Activated CD8-positive, alpha-beta memory T cell treated with anti-CD3 and anti-CD28 coated beads, Interleukin-2, amount 50 U/mL, for 1 hour (primary cell): ENCODE measurements around the gene EMILIN3.

ENCODE experiments used
- DNase-seq: peaks from one replicate; pipeline ENCODE4 v3.0.0-alpha.2; 2020; ENCODE audit errors: extremely low read depth

Gene EMILIN3

DNA sequence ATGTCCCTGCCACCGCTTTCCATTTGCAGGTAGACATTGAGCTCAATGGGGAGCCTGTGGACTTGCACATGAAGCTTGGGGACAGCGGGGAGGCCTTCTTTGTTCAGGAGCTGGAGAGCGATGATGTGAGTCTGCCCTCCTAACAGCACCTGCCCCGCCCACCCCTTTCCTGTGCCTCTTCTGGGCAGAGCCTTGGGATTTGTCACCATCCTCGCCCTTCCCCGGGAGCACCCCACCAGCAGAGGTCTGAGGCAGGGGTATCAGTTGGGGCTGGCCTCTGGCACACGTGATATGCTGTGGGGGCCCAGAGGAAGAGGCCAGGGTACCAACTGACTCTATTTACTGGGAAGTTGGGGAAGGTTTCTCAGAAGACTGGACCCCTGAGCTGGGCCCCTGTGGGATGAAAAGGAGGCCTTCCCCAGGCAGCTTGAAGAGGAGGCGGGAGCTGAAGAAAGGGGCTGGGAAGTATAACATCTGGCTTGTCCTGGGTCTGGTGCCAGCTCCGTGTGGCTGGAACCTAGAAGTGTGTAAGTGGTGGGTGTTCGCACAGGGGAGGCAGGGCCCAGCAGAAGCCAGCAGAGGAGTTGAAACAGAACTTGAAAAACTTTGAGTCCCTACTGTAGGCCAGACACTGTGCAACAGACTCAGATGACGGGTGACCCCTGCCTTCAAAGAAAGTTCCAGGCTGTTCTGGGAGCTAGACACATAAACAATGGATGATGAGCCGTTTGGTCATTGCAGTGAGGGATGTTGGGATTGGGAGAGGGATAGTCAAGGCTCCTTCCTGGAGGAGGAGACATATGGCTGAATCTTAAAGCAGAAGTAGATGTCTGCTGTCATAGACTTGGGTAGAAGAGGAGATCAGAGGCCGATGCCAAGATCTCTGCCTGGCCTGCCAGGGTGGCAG, 18.8 kb downstream of the EMILIN3 start:
- DNase-seq, result no peak

DNA sequence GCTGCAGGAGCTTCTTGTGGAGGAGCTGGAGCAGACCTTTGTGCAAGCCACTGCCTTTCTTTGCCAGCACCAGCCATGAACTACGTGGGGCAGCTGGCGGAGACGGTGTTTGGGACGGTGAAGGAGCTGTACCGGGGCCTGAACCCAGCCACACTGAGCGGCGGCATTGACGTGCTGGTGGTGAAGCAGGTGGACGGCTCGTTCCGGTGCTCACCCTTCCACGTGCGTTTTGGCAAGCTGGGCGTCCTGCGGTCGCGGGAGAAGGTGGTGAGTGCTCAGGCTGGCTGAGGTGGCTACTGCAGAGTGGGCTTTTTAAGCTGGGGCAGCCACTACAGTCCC, 20.9 kb downstream of the EMILIN3 start:
- DNase-seq, result no peak

DNA sequence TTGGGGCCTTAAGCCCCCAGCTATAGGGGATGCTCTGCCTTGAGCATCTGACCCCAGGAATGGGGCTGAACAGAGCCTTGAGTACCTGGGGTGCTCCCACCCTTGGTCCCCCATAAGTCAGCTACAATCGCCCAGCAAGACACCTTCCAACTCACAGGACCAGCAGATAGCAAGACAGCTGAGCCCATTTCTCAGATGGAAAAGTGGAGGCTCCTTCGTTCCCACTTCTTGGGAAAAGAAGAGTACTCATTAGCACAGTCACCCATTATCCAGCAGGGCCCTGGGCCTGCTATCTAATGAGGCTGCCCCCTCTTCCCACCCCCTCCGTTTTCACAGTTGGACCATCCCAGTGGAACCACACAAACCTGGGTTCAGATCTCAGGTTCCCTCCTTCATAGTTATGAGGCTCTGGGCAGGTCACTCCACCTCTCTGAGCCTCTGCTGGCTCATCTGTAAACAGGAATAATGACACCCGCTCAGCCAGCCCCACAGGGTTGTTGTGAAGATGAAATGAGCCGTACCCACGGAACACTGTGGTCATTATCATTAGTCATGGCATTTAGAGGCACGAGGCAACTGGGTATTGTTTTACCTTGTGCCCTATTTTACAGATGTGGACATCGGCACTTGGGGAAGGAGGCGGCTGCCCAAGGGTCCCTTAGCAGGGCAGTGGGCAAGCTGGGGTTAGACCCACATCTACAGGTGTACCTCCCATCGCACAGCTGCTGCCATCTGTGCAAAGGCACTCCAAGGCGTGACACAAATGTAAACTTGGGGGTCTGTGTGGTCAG, 21.5 kb downstream of the EMILIN3 start:
- DNase-seq, result no peak

GRCh38 chr20:41344477-41344876, 22.1 kb downstream of the EMILIN3 start:
- DNase-seq, result no peak

- no peak for DNase-seq
Observed at GRCh38 chr20:41342474-41343464, 23.8 kb downstream of the EMILIN3 start.

GRCh38 chr20:41340327-41341055, 26.1 kb downstream of the EMILIN3 start, which contains the start of gene LPIN3:
LPIN3 (plus strand) TSS chr20:41340821; CDS start chr20:41345804, 4,983 bp downstream.
- no peak for DNase-seq

DNA sequence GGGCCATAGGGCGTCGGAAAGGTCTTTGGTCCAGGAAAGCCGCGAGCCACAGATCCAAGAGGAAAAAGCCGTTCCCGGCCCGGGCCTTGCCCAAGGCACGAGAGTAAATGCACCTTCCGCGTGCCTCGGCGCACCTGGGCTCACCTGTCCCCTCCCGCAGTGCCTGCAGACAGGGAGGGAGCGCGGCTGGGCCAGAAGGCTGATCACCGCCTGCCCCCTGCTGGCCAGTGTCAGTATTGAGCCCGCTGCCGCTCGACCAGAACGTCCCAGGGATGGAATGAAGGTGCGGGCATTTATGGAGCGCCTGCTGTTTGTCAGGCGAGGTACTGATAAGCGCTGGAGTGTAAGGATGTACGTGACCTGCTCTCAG, 26.7 kb downstream of the EMILIN3 start:
- peak; percentile 48 for DNase-seq

DNA sequence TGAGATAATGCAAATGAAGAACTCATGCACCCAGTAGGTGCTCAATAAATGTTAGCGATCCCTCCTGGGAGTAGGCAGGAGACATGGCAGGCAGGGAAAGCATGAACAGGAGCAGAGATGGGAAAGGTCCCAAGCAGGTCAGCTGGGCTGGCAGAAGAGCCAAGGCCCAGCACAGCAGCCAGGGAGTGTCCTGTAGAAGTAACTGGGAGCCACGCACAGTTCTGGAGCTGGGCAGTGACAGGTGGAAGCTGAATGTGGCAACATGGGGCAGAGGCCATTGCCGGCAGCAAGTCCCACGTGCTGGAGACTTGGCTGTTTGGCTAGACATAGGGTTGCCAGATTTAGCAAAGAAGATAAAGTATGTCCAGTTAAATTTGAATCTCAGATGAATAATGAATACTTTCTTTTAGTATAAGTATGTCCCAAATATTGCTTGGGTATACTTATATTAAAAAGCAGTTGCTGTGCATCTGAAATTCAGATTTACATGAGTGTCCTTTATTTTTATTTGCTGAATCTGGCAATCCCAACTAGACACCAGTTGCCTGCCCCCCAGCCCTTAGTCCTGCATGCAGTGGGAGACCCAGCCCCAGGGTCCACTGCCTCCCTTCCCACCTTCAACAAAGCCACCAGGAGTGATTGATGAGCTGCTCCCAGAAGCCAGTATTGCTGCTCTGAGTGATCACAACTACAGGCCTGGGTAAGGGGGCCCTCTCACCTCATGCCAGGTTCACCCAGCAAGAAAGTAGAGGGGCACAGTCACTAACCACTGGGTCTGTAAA, 29.7 kb downstream of the EMILIN3 start:
- DNase-seq, result no peak

DNA sequence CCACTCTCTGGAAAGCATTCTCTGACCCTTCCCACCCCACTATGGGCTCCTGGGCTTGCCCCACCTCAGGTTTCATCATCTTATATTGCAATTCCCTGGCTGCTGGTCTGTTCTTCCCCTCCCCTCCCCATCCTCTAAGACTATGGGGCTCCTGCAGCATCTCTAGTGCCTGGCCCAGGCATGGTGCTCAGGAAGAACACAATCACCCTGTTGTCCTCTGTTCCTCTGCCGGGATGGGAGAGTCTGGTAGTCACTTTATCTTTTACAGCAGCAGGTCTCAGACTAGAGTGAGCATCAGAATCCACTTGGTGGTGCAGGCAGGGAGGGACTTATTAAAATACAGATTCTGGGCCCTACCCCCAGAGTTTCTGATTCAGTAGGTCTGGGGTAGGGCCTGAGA, 31.0 kb downstream of the EMILIN3 start:
- DNase-seq, result no peak

DNA sequence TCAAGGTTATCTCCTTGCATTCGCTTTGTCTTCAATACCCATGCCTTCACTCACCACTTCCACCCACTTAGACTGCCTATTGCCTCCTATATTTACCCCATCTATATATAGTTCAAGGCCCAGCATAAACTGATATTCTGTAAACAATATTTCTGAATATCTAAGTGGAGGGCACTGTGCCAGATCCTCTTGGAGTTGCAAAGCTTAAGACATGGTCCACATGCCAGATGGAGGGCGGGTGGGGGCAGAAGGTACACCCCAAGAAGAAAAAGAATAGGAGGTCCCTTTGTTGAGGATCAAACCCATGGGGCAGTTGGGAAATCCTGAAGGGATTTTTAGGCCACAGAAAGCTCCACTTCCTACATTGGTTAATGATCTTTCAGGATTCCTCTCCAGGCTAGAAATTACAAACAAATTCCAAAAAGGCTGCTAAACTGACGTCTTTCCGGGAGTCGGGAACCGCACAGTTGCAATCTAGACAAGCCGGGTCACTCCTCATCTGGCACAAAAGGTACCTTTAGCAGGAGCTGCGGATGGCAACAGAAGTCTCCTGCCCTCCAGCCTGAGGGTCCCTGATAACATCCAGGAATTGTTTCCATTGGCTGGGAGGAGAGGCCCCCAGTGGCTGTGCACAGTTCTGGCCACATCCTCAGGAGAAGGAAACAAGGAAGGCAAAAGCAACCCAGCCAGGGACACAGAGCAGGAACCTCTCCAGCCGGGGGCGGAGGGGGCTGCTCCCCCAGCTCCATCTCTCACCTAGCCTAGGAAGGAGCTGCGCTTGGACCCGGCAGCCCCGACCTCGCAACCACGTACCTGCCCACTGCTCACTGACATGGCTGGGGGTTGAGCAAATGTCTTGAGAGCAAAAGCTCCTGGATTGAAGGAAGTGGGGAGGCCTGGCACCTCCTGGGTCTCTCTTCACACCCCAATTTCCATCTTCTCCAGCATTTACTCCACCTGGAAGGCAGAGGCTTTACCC, 31.9 kb downstream of the EMILIN3 start:
- no peak for DNase-seq

DNA sequence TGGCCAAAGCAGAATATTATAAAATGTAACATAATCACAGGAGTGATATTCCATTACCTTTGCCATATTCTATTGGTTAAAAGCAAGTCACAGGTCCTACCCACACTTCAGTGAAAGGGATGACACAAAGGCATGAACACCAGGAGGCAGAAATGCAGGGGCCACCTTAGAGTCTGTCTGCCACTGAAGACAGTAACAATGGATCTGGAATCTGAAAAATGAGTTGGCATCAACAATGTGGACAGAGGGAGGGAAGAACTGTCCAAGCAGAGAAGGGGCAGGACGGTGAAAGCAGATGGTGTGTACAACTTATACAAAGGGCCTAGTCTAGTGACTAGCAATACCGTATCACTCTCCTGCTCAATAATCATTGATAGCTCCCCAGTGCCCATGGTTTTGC, 32.6 kb downstream of the EMILIN3 start:
- no peak for DNase-seq

GRCh38 chr20:41331731-41332130, 34.9 kb downstream of the EMILIN3 start:
- DNase-seq, result no peak

GRCh38 chr20:41330941-41331340, 35.7 kb downstream of the EMILIN3 start:
- DNase-seq, result no peak

- DNase-seq, result no peak
Observed at GRCh38 chr20:41330343-41330720, 36.3 kb downstream of the EMILIN3 start.

GRCh38 chr20:41329435-41330342, 36.9 kb downstream of the EMILIN3 start:
- peak; percentile 19 for DNase-seq

GRCh38 chr20:41327178-41327577, 39.4 kb downstream of the EMILIN3 start:
- DNase-seq, result no peak

- DNase-seq, result no peak
Observed at GRCh38 chr20:41320976-41321375, 45.6 kb downstream of the EMILIN3 start.

DNA sequence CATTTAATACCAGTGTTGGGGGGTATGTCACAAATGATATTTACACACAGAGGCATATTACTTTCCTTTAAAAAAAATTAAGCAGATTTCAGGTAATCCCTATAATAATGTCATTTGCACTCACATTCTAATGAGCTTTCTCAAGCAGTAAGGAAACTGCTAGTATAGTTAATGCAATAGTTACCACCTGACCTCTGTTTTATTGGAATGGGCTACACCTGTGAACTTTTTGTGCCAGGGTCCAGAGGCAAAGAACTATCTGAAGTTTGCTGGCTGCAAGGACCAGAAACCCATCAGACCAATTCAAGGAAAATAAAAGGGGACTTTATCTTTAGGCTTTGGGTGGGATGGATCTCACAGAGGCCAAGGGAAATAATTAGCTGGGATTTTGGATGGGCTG, 46.2 kb downstream of the EMILIN3 start:
- DNase-seq, result no peak
